Right ventricle myocardium inferior (tissue), 1 donor: ENCODE results near the gene WDR5B. TPM values are rescaled to one million over a fixed set of nuclear protein-coding genes. Genes with fewer than 3 reads are reported as not detected.

Experiments used
- ATAC-seq: fragments of 200-7000 bp; cut with Tn5 transposase; one replicate; pipeline ENCODE4 v1.9.1; 2020; ENCODE audit warnings: mild to moderate bottlenecking, moderate library complexity
- DNase-seq: peaks from one replicate; pipeline ENCODE4 v3.0.0; 2021; ENCODE audit errors: missing footprints
- intact Hi-C: fragments of 100-400 bp; cut with DNase I; formaldehyde crosslinking; loops from one replicate; pipeline ENCODE4 v1.11.0; 2022
- total RNA-seq: library from RNA; stranded (reverse); fragmentation: NEBNext Ultra II Directional; extraction: Animal tissue kit (Norgen Biotek cat#: 25700); gene quantifications from one replicate; pipeline ENCODE4 v1.2.1, GENCODE V29; 2021
- donor health status: DM: no; HTN: yes; CAD: no; lungs with severe emphysema.

Gene WDR5B
- total RNA-seq, 1 donor from 2014 or later = 2.5 TPM

DNA sequence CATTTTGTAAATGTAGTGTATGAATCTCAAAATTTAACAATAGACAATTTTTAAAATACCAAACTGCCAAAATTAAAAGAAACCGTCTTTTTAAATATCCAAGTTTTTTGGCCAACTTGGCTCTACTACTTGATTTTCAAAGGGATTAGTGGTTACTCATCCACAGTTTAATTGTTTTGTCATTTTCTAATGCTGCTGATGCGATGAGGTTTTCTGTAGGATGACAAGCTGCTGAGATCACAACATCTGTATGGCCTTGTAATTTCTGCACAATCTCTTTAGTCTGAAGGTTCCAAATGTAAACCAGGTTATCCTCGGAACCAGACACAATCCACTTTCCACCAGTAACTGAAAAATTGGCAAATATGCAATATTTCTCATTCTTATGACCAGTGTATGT lies 1.5 kb downstream of the WDR5B start:
- DNase-seq = no peak
- ATAC-seq = no peak
- intact Hi-C loops = no loop called here

DNA sequence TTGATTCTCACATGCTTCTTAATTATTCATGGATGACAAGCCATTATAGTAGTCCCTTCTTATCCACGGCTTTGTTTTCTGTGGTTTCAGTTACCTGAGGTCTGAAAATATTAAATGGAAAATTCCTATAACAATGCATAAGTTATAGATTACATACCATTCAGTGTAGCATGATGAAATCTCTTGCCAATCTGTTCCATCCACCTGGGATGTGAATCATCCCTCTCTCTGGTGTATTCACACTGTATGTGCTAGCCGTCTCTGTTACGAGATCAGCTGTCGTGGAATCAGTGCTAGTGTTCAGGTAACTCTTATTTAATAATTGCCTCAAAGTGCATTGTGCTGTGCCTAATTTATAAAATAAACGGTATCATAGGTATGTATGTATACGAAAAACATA lies 5.2 kb downstream of the WDR5B start:
- DNase-seq (no peak), ATAC-seq (no peak)
- intact Hi-C loops = no loop called here

DNA sequence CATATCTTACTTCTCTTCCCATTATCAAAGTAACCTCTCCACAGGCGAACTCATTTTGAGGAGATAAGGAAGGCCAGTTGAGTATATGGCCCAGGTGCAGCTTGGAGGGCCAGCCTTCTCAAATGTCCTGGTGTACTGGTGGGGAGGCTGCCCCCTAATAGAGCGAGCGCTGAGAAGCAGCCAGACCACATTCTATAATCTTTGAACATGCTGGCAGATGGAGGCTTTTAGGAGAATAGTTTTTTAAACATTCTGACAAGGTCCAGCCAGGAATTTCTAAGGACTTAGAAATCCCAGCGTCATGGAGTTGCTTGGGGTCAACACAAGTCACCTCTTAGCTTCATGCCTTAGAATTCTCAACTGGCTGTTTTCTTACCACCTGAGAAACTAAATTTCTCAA lies 5.8 kb downstream of the WDR5B start:
- ATAC-seq (no peak), DNase-seq (no peak)
- intact Hi-C loops = no loop called here

DNA sequence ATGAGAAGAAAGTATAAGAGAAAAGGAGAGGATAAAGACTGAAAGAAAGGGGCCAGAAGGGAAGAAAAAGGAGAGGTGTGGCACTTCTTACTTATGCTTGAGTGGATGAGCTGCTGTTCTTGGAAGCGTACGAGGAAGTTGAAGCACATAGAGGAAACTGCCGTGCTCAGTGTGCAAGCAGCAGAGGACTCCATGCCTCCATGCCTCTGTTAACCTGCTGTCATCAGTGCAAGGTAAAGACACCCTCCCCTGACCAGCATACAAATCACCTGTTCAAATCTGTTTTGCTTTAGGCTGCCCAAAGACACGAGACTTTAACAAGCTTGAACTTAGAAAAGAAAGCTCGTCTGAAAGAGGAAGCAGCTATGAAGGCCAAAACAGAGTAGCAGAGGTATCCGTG lies 6.4 kb downstream of the WDR5B start:
- DNase-seq = no peak
- ATAC-seq = no peak
- intact Hi-C loops = no loop called here

DNA sequence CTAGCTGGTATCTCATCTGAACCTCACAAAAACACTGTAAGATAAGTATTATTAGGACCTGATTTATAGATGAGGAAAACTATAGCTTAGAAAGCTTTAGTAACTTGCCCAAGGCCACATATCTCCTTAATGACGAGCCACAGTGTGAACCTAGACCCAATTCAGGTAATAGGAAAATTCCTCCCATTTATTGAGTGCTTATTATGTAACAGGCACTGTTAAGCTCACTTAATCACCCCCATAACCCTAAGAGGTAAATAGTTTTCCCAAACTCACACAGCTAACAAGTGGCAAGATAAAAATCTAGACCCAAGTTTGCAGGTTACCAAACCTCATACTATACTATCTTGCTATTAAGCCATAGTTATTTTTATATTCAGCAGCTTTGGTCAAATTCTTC lies 7.9 kb downstream of the WDR5B start:
- ATAC-seq (no peak), DNase-seq (no peak)
- intact Hi-C loops = no loop called here

DNA sequence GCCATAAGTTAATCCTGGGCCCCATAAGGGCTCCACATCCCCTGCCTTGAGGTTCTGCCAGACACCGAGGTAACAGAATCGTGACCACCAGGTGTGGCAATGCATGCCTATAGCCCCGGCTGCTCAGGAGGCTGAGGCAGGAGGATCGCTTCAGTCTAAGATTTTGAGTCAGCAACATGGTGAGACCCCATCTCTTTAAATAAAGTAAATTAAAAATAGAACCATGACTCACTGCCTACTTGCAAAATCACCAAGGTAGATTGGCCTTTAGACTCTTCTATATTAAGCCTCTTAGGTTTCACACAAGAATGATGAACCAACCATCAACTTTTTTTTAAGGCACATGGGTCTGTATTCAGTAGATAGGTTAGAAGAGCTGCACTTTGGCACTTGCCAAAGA lies 9.7 kb downstream of the WDR5B start:
- DNase-seq = no peak
- intact Hi-C loops = no loop called here
- no peak for ATAC-seq

DNA sequence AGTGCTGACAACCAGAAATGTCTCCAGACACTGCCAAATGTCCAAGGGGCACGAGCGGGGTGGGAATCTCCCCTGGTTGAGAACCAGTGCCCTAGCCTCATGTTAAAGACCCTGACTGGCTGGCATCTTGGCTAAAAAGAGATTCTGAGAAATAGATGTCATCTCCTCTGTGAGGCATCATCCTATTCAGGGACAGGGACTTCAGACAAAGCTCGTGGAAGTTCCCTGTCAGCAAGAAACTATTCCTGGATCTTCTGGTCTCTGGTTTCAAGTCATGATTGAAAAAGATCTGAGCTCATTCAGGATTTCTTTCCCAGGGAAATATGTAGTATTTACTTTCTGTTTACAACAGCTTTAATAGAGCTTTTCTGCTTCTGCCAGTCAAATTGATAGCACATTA lies 10.8 kb downstream of the WDR5B start:
- ATAC-seq (no peak), DNase-seq (no peak)
- intact Hi-C loops = no loop called here

DNA sequence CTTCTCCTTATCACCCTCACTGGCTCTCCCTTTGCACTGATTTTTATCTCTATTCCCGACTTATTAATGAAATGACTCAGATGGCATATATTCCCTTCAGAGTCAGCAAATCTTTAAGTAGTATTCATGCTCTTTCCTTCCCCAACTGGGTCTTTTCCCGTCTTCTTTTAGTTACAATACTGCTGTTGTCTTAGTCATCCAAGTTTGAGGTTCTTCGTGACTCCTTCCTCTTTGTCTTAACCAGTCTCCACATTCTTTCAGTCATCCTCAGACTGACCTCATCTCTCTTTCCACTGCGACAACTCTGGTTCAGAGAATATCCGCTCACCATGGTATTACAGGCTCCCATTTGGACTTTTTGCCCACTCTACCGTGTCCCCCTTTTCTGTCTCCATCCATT lies 12.4 kb downstream of the WDR5B start:
- ATAC-seq (no peak), DNase-seq (no peak)
- intact Hi-C loops = no loop called here

DNA sequence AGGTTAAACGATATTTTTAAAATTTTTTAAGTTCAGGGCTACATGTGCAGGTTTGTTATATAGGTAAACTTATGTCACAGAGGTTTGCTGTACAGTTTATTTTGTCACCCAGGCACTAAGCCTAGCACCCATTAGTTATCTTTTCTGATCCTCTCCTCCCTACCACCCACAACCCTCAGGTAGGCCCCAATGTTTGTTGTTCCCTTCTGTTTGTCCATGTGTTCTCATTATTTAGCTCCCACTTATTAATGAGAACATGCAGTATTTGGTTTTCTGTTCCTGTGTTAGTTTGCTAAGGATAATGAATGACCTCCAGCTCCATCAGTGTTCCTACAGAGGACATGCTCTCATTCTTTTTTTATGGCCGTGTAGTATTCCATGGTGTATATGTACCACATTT lies 16.9 kb downstream of the WDR5B start:
- intact Hi-C loops = no loop called here
- DNase-seq (no peak), ATAC-seq (no peak)

DNA sequence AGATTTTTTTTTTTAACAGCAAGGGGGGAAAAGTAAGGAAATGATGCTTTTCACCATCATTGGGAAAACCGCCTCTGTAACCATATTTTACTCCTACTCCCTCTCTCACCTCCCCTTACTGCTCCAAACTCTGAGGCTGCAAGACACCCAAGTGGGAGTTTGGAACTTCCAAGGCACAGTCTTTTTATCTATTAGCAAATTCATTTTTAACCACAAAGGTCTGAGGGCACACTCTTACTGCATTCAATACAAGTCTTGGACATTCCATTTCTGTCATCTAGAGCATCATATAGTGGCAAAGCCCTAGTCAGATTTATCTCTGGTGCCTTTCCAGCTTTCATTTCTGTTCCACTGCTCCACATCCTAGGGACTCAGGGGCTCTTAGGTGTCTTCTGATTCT lies 18.7 kb downstream of the WDR5B start:
- ATAC-seq (no peak), DNase-seq (no peak)
- intact Hi-C loops = no loop called here

DNA sequence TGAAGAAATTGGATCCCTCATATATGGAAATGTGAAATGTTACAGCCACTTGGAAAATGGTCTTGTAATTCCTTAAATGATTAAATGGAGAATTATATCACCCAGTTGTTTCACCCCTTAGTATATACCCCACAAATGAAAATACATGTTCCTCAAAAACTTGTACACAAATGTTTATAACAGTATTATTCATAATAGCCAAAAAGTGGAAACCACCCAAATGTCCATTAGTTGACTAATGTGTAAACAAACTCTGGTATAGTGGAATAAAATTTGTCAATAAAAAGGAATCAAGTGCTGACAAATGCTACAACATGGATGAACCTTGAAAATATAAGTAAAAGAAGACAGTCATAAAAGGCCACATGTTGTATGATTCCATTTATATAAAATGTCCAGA lies 19.4 kb downstream of the WDR5B start:
- intact Hi-C loops = no loop called here
- DNase-seq (no peak), ATAC-seq (no peak)

DNA sequence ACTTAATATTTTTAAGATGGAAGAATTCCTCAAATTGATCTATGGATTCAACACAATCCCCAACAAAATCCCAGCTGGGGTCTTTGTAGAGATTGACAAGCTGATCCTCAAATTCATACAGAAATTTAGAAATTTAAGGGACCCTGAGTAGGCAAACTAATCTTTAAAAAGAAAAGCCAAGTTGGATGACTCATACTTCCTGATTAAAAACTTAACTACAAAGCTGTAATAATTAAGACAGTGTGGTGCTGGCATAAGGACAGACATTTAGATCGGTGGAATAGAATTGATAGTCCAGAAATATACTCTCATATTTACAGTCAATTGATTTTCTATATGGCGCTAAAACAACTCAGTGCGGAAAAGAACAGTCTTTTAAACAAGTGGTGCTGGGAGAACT lies 20.3 kb downstream of the WDR5B start:
- no peak for ATAC-seq
- DNase-seq = no peak
- intact Hi-C loops = no loop called here

DNA sequence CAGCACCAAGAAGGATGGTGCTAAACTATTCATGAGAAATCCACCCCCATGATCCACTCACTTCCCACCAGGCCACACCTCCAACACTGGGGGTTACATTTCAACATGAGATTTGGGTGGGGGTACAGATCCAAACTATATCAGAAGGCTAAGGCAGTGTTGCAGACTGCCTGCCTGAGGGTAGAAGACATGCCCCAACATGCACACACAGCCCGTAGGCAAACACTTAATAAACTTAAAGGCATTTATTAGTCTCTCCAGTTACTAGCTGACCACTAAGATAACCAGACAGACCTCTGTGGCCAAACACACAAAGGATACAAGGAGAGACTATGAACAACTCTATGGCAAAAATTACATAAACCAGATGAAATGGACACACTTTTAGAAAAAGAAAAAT lies 21.7 kb downstream of the WDR5B start:
- intact Hi-C loops = loop anchor here (5.0 kb wide), 1 partner anchor 63 kb away; no protein-coding TSS in a partner anchor
- ATAC-seq (no peak), DNase-seq (no peak)

DNA sequence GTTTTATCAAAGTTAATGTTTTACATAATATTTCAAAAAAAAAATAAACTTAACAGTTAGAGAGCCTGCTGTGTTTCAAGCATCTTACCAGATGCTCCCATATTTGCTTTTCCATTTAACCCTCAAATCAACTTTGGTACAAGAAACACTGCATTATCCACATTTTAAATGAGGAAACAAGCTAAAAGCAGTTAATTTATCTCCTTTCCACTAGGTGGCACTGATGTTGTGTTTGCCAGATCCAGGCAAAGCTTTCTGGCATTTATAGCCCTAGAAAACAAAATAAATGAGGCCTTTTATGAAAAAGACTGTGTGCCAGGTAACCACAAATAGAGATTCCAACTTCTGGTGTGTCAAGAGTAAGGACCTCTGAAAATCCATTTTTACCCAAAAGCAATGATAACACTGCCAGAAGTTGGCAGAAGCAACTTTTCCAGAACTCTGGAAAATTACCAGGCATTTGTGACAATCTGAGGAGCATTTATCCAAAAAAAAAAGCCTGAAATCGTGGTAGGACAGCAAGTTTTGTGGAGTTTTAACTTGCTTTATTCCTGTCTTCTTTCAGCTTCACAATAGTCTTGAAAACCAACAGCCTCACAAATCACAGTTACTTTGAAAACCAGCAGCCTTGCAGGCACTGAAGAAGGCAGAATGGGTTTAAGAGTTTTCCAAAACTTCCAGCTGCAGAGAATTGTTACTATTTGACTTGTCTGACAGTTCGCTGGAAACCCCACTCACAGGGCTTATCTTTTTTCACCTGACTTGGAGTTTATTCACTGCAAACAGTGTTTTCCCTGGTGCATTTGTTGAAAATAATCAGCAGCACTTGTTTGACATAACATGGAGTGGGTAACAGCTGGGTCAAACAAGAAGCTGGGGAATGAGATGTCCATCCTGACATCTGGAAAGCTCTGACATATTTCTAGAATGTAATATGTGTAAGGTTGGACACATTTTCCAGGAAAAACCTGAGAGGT lies 22.7 kb downstream of the WDR5B start:
- intact Hi-C loops = loop anchor here (1.0 to 5.0 kb wide), 2 partner anchors 64 to 286 kb away; no protein-coding TSS in a partner anchor
- DNase-seq (no peak), ATAC-seq (no peak)

DNA sequence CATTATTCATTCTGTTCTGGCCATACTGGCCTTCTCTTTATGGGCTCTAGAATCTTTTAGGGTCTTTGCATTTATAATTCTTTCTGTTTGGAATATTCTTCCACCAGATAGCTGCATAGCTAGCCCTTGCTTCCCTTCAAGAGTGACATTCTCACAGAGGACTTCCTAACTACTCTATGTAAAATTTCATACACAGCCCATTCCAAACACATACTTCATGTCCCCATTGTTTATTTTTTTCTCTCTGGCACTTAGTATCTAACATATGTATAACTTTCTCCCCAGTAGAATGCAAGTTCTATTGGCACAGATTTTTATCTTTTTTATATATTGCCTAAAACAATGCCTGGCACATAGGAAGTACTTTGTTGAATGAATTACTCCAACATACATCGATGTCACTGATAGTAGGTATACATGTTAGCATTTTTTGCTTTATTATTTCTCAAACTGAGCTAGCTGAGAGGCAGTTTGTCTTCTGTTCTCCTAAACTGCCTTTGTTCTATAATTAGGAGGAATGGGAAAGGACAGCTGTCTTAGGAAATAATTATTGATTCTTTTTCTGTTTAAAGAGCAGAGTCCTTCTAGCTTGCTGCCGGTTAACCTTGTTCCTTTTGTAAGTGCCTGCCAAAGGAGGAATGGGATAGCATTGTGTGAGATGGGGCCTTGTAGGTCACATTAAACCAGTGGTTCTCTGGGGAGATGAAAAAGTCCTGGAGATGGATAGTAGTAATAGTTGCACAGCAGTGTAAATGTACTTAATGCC lies 24.0 kb downstream of the WDR5B start:
- DNase-seq (no peak), ATAC-seq (no peak)
- intact Hi-C loops = loop anchor here (5.0 kb wide), 1 partner anchor 65 kb away; no protein-coding TSS in a partner anchor

DNA sequence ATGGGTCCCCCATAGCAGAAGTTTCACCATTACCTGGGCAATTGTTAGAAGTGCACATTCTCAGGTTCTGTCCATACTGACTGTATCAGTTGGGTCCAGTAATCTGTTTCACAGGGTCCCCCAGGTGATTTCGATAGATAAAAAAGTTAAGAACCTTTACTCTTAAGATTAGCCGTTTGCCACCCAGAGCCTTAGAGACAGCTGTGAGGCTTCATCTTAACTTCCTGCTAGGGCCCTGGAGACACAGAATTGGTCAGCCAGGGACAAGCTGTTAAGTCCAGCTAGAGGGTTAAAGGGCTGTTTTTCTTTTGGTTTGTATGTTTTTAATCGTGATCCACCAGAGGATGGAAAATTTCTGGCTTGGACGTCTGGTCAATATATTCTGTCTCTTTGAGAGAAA lies 25.2 kb downstream of the WDR5B start:
- peak; percentile 50 for ATAC-seq
- DNase-seq = no peak
- intact Hi-C loops = loop anchor here (5.0 kb wide), 1 partner anchor 67 kb away; no protein-coding TSS in a partner anchor

DNA sequence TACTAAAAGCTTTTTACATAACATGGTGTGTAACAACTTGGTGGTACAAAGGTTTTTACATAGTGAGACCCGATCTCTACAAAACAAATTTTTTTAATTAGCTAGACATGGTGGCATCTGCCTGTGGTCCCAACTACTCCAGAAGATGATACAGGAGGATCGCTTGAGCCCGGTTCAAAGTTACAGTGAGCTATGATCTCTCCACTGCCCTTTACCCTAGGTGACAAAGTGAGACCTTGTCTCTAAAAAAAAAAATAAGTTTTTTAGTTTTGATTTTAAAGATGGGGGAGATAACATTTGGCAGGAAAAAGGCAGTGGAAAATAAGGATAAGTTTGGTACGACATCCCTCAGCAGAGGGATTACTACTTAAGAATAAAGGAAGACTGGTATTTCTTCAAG lies 26.0 kb downstream of the WDR5B start:
- no peak for ATAC-seq
- no peak for DNase-seq
- intact Hi-C loops = loop anchor here (5.0 kb wide), 1 partner anchor 67 kb away; no protein-coding TSS in a partner anchor

DNA sequence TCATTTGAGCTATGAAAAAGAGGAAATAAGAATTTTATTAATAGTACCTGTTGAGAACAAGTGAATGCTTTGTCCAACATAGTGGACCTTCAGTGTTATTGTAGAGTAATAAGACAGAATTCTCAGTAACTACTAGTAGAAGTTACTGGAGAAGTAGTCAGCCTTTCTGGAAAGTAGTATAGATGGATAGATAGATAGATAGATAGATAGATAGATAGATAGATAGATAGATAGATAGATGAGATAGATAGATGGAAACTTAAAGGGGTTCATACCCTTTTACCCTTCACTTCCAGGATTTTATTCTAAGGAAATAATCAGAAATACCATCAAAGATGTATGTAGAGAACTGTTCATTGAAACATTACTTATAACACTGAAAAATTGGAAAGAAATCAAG lies 26.7 kb downstream of the WDR5B start:
- ATAC-seq (no peak), DNase-seq (no peak)
- intact Hi-C loops = no loop called here

DNA sequence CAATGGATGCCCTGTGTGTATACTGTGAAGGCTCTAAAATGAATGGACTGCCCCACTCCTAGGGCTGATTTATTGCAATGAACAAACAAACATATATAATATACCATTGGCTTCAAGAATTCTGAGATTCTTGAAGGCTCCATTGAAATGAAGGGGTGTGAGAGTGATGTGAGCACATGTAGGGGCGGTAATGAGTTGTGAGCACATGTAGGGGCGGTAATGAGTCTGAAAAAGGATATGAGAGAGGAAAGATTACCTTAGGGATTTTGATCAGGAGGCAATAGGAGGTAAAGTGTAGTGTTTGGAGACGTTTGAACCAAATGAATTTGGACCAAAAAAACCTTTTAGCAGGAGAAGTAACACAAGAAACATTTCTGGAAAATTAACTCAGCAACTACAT lies 28.2 kb downstream of the WDR5B start:
- no peak for DNase-seq

More for the DNA sequence above, 28.2 kb downstream of the WDR5B start:
- ATAC-seq = no peak
- intact Hi-C loops = no loop called here
